GM03348 (cell line): ENCODE measurements around the gene FAM149A.

Experiments used
- DNase-seq: peaks from one replicate; pipeline ENCODE4 v3.0.0; 2012; ENCODE audit warnings: low spot score

FAM149A gene

GRCh38 chr4:186158966-186159365, 54.5 kb downstream of the FAM149A start:
- DNase-seq = no peak

DNA sequence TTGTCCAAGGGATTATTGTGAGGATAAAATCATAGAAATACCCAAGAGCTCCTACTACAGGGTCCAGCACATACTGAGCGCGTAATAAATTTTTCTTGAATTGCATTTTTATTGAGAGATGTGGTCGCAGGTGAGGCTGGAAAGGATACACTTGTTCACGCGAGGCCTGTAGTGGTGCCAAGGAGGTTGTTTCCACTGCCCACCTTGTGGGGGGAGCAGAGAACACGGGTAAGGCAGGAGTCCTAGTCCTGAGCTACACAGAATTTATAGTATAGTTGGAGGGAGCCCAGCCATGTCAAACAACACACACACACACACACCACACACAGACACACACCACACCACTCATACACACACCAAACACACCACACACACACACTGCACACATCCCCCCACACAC, 55.1 kb downstream of the FAM149A start:
- no peak for DNase-seq

GRCh38 chr4:186161138-186161537, 56.6 kb downstream of the FAM149A start:
- no peak for DNase-seq

DNA sequence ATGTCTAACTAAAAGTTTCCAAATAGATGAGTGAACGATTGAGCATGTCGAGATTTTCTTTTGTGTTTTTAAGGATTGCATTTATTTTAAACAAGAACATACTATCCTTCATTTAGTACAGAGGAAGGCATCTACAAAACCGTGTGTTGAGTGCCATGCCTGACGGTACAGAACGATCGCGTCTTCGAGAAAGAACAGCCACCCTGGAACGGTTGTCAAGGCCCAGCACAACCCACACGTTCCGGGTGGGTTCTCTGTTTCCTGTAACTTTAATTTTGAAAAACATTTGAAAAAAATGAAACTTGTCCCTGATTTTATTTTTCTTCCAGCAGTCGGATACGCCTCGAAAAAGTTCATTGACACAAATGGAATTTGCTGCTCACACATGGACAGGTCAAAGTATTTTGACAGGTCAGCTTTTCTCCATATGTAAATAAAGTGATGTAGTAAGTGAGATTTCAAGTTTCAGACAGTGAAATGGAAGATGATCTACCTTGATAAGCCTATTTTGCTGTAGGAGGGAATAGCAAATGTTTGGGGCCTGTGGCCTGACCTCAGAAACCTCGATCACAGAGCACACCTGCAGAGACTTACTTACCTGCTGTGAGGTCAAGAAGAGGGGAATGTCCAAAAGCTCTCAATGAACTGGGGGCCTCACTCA, 62.5 kb downstream of the FAM149A start:
- DNase-seq = no peak

DNA sequence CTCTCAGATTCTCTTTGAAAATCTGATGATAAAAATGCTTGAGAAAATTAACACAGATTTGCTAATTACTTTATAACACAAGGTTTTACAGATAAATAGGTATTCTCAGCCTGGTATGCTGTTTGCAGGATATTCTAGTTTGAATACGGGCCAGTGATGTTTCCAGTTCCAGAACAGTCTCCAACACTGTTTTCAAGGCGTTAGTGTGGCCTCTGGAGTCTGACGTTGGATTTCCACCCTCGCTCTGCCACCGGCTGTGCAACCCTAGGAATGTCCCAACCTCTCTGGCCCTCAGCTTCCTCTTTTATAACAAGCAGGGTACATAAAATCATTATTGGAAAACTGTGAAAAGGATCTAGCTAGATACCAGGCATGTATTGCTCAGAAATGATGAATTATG, 63.1 kb downstream of the FAM149A start:
- no peak for DNase-seq

- DNase-seq = no peak
Observed at GRCh38 chr4:186168750-186169149, 64.2 kb downstream of the FAM149A start.

DNA sequence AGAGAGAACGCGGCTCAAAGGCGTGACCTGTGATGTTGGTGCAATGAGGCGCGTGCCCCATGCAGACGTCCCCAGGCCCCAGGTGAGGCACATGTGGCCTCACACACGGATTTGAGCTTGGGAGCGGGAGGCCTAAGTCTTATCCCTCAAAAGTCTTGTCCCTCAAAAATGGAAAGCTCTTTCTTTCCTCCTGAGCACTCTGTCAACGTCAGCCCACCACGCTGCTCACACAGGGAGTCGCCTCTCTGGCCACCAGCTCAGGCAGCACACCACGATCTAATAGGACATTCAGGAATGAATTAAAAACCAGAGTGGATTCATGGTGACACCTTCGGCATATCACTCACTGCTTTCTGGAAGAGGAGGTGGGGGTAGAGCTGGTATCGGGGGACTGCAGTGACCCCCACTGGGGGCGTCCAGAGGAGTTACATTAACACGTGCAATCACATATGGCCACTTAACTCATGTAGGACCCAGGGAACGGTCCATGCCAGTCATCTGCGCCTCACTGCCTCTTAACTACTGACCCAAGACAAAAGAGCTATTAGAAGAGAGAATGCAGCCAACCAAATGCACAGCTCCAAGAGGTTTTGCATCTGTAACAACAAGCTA, 64.9 kb downstream of the FAM149A start:
- DNase-seq = no peak

DNA sequence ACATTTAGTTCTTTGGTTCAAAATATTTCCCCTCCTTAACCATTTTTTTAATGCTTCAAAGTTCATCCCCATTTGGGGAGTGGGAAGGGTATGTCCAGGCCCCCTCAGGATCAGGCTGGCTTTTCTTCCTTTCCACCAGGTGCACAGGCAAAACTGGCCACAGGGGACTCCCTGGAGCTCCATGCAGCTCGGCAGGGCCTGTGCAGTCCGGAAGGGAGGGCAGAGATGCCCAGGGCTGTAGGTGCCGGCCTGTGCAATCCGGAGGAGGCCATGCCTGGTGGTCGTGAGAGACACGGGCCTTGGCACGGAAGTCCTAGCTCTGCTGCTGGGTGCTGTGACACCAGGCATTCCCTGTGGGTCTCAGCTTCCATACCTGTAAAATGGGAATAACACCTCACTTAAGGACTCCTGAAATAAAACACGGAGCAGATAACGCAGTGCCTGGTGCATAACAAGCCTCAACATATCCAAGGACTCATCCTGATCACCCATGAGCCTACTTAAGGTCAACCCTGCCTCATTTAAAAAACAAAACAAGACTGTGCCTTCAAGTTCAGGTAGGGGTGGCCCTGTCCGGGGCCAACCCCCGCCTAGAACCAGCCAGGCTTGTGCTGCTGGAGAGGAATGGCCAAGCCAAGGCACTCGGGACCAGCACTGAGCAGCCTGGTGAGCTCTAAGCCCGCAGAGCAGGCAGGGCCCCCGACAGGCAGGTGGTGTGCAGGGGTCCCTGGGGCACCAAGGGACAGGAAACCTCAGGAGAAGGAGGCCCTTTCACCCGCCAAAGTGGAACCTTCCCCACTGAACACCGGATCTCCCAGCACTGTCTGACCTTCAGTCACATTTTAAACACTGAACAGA, 65.7 kb downstream of the FAM149A start:
- DNase-seq = no peak

DNA sequence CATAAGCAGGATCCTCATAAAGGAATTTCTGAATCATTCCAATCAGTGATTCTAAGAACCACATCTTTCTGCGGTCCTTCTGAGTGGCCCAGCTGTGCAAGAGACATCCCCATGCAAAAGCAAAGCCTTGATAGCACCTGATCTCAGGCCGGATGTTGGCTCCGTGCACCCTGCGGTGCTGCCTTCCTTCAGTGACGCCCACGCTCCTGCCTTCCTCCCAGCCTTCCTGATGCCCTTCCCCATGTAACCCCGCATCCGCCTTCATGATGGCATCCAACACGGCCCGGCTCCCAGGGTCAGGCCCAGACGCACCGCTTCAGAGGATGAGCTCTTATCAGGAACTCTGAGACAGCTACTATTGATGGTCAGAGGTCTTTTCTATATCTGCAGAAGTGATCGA, 66.5 kb downstream of the FAM149A start:
- no peak for DNase-seq

- no peak for DNase-seq
Observed at GRCh38 chr4:186172546-186172945, 68.0 kb downstream of the FAM149A start.

DNA sequence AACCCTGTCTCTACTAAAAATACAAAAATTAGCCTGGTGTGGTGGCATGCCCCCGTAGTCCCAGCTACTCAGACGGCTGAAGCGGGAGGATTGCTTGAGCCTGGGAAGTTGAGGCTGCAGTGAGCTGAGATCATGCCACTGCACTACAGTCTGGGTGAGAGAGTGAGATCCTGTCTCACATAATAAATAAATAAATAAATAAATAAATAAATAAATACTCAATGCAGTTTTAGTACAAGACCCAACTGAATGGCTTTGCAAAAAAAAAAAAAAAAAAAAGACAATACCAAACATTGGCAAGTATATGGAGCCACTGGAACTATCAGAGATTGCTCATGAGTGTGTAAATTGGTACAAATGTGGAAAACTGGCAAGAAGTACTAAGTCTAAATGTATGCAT, 83.6 kb downstream of the FAM149A start:
- DNase-seq = no peak

GRCh38 chr4:186189656-186190055, 85.2 kb downstream of the FAM149A start:
- no peak for DNase-seq

DNA sequence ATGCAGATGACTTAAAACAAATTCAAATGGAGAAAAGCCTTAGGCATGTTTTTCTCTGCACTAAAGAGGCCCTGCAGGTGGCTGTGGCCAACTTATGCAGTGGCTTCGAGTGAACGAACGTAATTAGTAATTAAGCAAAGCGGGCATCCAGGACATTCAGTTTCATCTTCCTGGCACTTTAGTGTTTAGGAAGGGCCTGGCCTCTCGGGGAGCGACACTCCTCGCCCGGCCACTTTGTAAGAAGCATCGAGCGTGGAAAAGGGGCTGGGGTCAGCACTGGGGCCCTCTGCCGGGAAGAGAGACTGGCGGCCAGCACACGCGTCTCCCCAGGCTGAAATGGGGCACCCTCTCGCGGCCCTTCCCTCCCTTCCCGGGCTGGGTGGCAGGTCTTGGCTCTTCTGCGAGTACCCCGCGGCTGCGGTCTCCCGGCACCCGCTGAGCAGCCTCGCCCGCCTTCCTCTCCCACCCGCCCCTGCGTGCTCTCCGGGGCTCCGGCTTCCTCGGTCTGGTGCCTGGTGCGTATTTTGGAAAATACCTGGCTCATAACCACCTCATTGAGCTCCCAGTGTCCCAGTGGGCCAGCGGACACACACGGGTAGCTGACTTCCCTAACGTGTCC, 86.2 kb downstream of the FAM149A start:
- DNase-seq = peak; percentile 76

DNA sequence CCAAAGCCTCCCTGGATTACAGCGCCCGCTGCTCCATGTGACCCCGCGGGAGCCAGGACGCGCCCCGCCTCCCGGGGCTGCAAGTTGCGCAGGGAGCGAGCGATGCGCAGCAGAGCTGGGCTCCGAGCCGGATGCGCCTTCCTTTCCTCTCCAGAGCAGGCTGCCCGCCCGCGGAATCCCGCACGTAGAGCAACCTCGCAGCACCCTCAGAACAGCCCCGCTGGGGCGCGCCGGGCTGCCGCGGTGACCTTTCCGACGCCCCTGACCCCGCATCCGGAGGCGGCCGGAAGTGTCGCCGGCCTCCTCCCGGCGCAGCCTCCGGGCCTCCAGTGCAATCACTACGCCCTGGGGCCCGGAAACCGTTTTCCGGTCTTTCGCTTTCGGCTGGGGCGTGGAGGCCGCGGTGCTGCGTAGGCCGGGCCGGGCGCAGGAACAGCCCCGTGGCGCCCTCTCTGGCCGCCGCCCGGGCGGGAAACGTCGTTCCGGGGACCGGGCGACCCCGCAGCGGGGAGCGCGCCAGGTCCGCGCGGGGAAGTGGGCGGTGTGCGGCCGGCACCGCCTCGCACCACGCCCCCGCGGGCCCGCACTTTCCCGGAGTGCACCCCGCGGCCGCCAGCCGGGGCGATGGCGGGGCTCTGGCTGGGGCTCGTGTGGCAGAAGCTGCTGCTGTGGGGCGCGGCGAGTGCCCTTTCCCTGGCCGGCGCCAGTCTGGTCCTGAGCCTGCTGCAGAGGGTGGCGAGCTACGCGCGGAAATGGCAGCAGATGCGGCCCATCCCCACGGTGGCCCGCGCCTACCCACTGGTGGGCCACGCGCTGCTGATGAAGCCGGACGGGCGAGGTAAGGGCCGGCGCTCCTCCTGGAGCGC, 86.9 kb downstream of the FAM149A start, which contains the start of gene CYP4V2:
Gene CYP4V2 (plus strand): TSS at position 368 of the 866 bp plus-strand sequence. CDS start 257 bp downstream, at position 625.
- DNase-seq = peak; percentile 92

DNA sequence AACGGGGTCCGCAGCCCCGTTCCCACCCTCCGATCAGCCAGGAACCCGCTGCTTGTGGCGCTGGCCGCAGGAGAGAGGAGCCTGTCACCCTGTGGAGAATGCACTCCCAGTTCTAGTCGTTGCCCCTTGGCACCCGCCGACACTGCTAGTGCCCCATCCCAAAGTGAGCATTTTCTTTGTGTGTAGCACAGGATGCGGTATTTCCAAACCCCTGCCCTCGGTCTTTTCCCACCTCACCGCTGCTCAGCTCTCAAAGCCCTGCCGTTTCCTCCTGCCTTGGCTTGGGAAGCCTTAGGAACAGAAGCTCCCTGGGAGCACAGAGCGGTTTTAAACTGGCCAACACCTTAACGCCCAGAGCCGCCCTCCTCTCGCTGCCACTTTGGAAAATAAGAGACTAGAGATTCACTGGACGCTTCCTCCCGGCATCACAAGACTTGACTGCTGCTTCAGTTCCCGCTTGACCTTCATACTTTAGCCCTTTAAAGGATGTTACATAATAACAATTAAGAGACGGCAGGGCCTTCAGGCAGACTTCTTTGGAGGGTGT, 87.6 kb downstream of the FAM149A start:
- peak; percentile 57 for DNase-seq

GRCh38 chr4:186193851-186194250, 89.3 kb downstream of the FAM149A start:
- no peak for DNase-seq

GRCh38 chr4:186196063-186196462, 91.6 kb downstream of the FAM149A start:
- no peak for DNase-seq

DNA sequence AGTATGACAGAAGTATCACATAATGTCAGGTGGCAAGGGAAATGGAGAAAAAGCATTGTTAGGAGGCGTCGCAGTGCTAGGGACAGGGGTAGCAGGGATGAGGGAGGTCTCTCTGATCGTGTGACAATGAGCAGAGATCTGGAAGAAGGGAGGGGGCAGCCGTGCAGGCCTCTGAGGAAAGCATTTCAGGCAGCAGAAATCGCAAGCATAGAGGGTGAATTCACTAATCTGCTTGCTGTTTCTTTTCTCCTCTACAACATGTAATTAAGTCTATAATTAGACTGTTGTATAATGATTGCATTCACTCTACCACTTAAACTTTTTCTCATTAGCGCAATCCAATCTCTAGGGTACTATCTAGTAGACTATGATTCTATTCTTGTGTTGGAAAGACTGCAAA, 96.0 kb downstream of the FAM149A start:
- no peak for DNase-seq

GRCh38 chr4:186201010-186201409, 96.5 kb downstream of the FAM149A start:
- no peak for DNase-seq

- peak; percentile 69 for DNase-seq
Observed at GRCh38 chr4:186201535-186202230, 97.2 kb downstream of the FAM149A start.
